Endothelial cell of umbilical vein (primary cell): Measurements from ENCODE around the gene DDA1. TPM values are rescaled to one million over a fixed set of nuclear protein-coding genes. Genes with fewer than 3 reads are reported as not detected.

Experiments used
- BruUV-seq: library from RNA; stranded (reverse); fragments of 400-500 nt; replicated peaks from 2 replicates; lab custom pipeline; 2021; lab: Mats Ljungman, UMichigan
- CTCF ChIA-PET: fragments of 300-600, 350-600 bp; sonication (Branson Sonifier 250); formaldehyde crosslinking; loops from one replicate; lab custom pipeline; 2021; ENCODE audit warnings: antibody characterized with exemption, inconsistent platforms; lab: Charles Lee
- POLR2A ChIA-PET: fragments of 300-600, 350-600 bp; sonication (Branson Sonifier 250); formaldehyde crosslinking; loops from one replicate; lab custom pipeline; 2021; ENCODE audit warnings: antibody characterized with exemption, inconsistent platforms; lab: Charles Lee
- DNase-seq: peaks from one replicate; pipeline ENCODE4 v3.0.0-alpha.2; 2011; ENCODE audit warnings: low read depth, low spot score
- FAIRE-seq: peaks from 2 replicates; lab custom pipeline; 2011; peaks lifted over from hg19 to GRCh38; lab: Jason Lieb, UNC
- H2AFZ ChIP-seq: 2 replicates; pipeline ENCODE4 v1.6.0; 2012; ENCODE audit warnings: low read depth, low read length, control low read depth, inconsistent platforms
- H3K27ac ChIP-seq: 2 replicates; pipeline ENCODE4 v1.5.1; 2011; ENCODE audit warnings: low read depth, mild to moderate bottlenecking, control low read depth, low read length, moderate library complexity; ENCODE audit not compliant: insufficient read depth
- H3K27me3 ChIP-seq, 2 experiments: 2 replicates each; pipeline versions ENCODE4 v1.6.0 to v1.6.1; 2011; ENCODE audit warnings: low read length in 2 of 2, mixed read lengths in 1 of 2; ENCODE audit not compliant: control insufficient read depth in 2 of 2, insufficient read depth in 2 of 2
- H3K36me3 ChIP-seq, 2 experiments: 2 replicates in 1 of 2; 3 replicates in 1 of 2; pipeline ENCODE4 v1.5.1; 2011; ENCODE audit warnings: low read length in 2 of 2, mild to moderate bottlenecking in 1 of 2, moderate library complexity in 1 of 2; ENCODE audit not compliant: control insufficient read depth in 2 of 2, insufficient read depth in 2 of 2; ENCODE audit errors: extremely low read depth in 1 of 2
- H3K4me1 ChIP-seq: 3 replicates; pipeline ENCODE4 v1.5.1; 2011; ENCODE audit warnings: mild to moderate bottlenecking, low read length; ENCODE audit not compliant: control insufficient read depth, insufficient read depth; ENCODE audit errors: extremely low read depth
- H3K4me2 ChIP-seq: 2 replicates; pipeline ENCODE4 v1.6.1; 2011; ENCODE audit warnings: low read length, control low read depth, mixed read lengths; ENCODE audit not compliant: insufficient read depth
- H3K4me3 ChIP-seq, 3 experiments: fragments of 200-600 bp in 1 of 3; sonication (generic), shearing (Covaris generic) in 1 of 3; replicated peaks in 1 of 3; 2 replicates each; pipeline ENCODE4 v1.5.1; 2011 to 2016; ENCODE audit warnings: control low read depth in 3 of 3, low read length in 3 of 3, mild to moderate bottlenecking in 2 of 3, inconsistent platforms in 1 of 3, low read depth in 1 of 3, moderate library complexity in 1 of 3; ENCODE audit not compliant: insufficient read depth in 1 of 3
- H3K79me2 ChIP-seq: 2 replicates; pipeline ENCODE4 v1.6.0; 2012; ENCODE audit warnings: low read length, inconsistent platforms; ENCODE audit not compliant: control insufficient read depth, insufficient read depth
- H3K9ac ChIP-seq: replicated peaks from 2 replicates; pipeline ENCODE3; 2011; ENCODE audit warnings: low read length, control low read depth; ENCODE audit not compliant: insufficient read depth; ENCODE audit errors: extremely low read depth
- H3K9me1 ChIP-seq: replicated peaks from 3 replicates; pipeline ENCODE4 v1.6.0; 2011; ENCODE audit warnings: mild to moderate bottlenecking, low read length; ENCODE audit not compliant: control insufficient read depth, insufficient read depth; ENCODE audit errors: extremely low read depth
- H3K9me3 ChIP-seq: replicated peaks from 2 replicates; pipeline ENCODE4 v1.5.1; 2012; ENCODE audit warnings: low read length, inconsistent platforms; ENCODE audit not compliant: control insufficient read depth, insufficient read depth
- H4K20me1 ChIP-seq: replicated peaks from 2 replicates; pipeline ENCODE3; 2011; ENCODE audit warnings: mild to moderate bottlenecking, low read length; ENCODE audit not compliant: control insufficient read depth, insufficient read depth; ENCODE audit errors: extremely low read depth
- CTCF ChIP-seq, 2 donors: IDR thresholded peaks; 1 replicate in 1 of 2; 2 replicates in 1 of 2; pipeline ENCODE4 v1.5.1; 2011; ENCODE audit warnings: low read length in 2 of 2, mild to moderate bottlenecking in 2 of 2, moderate library complexity in 2 of 2, control low read depth in 1 of 2, inconsistent platforms in 1 of 2, low read depth in 1 of 2; ENCODE audit not compliant: insufficient read depth in 1 of 2; ENCODE audit errors: extremely low read depth in 1 of 2
- EZH2 ChIP-seq: IDR thresholded peaks from 2 replicates; pipeline ENCODE4 v1.6.1; 2012; ENCODE audit warnings: borderline replicate concordance, low read depth, mild to moderate bottlenecking, moderate library complexity, low read length, inconsistent platforms; ENCODE audit not compliant: severe bottlenecking
- FOS ChIP-seq: IDR thresholded peaks from 2 replicates; pipeline ENCODE4 v1.6.1; 2011; ENCODE audit warnings: mild to moderate bottlenecking, low read length, moderate library complexity, borderline replicate concordance; ENCODE audit not compliant: insufficient read depth
- JUN ChIP-seq: IDR thresholded peaks from 2 replicates; pipeline ENCODE4 v1.6.1; 2011; ENCODE audit warnings: borderline replicate concordance, low read depth; ENCODE audit not compliant: insufficient read length, insufficient read depth
- MAX ChIP-seq: IDR thresholded peaks from 2 replicates; pipeline ENCODE4 v1.6.1; 2011; ENCODE audit not compliant: insufficient read depth, insufficient read length
- MYC ChIP-seq: IDR thresholded peaks from one replicate; pipeline ENCODE4 v1.6.1; 2011; ENCODE audit warnings: mild to moderate bottlenecking, low read depth, low read length
- POLR2A ChIP-seq: IDR thresholded peaks from 2 replicates; pipeline ENCODE4 v1.6.1; 2012; ENCODE audit warnings: low read depth, mild to moderate bottlenecking, control low read depth, low read length
- POLR2AphosphoS5 ChIP-seq: IDR thresholded peaks from 2 replicates; pipeline ENCODE4 v1.6.1; 2012; ENCODE audit warnings: low read depth, mild to moderate bottlenecking, control low read depth, low read length, moderate library complexity; ENCODE audit not compliant: insufficient read depth
- dilution Hi-C: fragments of 300-500 bp; cut with MboI; formaldehyde crosslinking; loops from one replicate; pipeline ENCODE4 v1.15.0; 2019; ENCODE audit warnings: low sequenced_read_pairs; ENCODE audit not compliant: extremely low pct_ligation_motif_present
- intact Hi-C: fragments of 100-400 bp; cut with micrococcal nuclease; formaldehyde crosslinking; loops from one replicate; pipeline ENCODE4 v1.10.0; 2022
- polyA plus RNA-seq, 4 experiments: library from polyadenylated mRNA; depleted of rRNA in 3 of 4; stranded (reverse) in 3 of 4; unstranded in 1 of 4; fragments of >200 nt; gene quantifications; 2 replicates each; pipeline versions ENCODE4 v1.2.1 to v1.2.3, GENCODE V29; 2011 to 2012; ENCODE audit warnings: missing spikeins in 1 of 4
- total RNA-seq: library from RNA; stranded (reverse); gene quantifications from 2 replicates; pipeline ENCODE4 v1.2.3, GENCODE V29; 2021

DDA1 gene
- total and polyA plus RNA-seq, 2 donors (not counting 3 experiments of a cell fraction or from before 2014, with no cell fraction given), result 52.9 to 64.7 TPM

GRCh38 chr19:17340302-17340870 lies 31.0 kb downstream of the DDA1 start:
- peaks cover 10% of the 10 kb centered on the region for H3K4me1 ChIP-seq
- CTCF ChIA-PET, result interaction anchor here (3.8 kb wide), 1 partner anchor 46 kb away, joined by 18 read pairs; no protein-coding TSS in a partner anchor

GRCh38 chr19:17340871-17341357 lies 31.6 kb downstream of the DDA1 start:
- H3K9ac ChIP-seq, result no peak overlapping the region
- no peaks in the 10 kb centered on the region for H3K27me3 ChIP-seq
- FAIRE-seq (no peak), DNase-seq (no peak)
- ChIA-PET POLR2A (no interaction called here), CTCF (interaction anchor here (3.8 kb wide), 1 partner anchor 45 kb away, joined by 18 read pairs; no protein-coding TSS in a partner anchor)
- no peak overlapping the region for H2AFZ ChIP-seq
- H3K27ac ChIP-seq, result no peak overlapping the region
- no TSS peak for BruUV-seq
- H3K4me3 ChIP-seq, result no peak overlapping the region
- intact Hi-C loops (no loop called here), dilution Hi-C loops (no loop called here)
- TF ChIP-seq EZH2, result no peak
- TF ChIP-seq MYC, result no peak
- TF ChIP-seq JUN, result no peak
- TF ChIP-seq MAX, result no peak
- TF ChIP-seq FOS, result no peak
- no peak for TF ChIP-seq POLR2A
- no peak for TF ChIP-seq POLR2AphosphoS5
- no peak for TF ChIP-seq CTCF (IDR thresholded peaks at IDR 0.05; ENCODE audit: extremely low read depth in 1 of 2, insufficient read depth in 1 of 2, low read depth in 1 of 2, low read length in 2 of 2)
- H3K4me1 ChIP-seq, result peaks cover 10% of the 10 kb centered on the region
- H3K4me2 ChIP-seq, result no peak overlapping the region
- H4K20me1 ChIP-seq, result no peaks in the 10 kb centered on the region
- no peaks in the 10 kb centered on the region for H3K36me3 ChIP-seq
- peaks cover 4% of the 10 kb centered on the region for H3K79me2 ChIP-seq
- no peaks in the 10 kb centered on the region for H3K9me1 ChIP-seq
- H3K9me3 ChIP-seq, result no peaks in the 10 kb centered on the region

More at GRCh38 chr19:17340302-17340870, 31.0 kb downstream of the DDA1 start:
- no peak for FAIRE-seq
- Histone ChIP-seq H3K9me3 (no peaks in the 10 kb centered on the region), H3K9ac (no peak overlapping the region), H2AFZ (no peak overlapping the region), H3K4me3 (no peak overlapping the region), H3K4me2 (no peak overlapping the region), H3K9me1 (no peaks in the 10 kb centered on the region), H3K27me3 (no peaks in the 10 kb centered on the region), H3K27ac (no peak overlapping the region), H3K79me2 (peaks cover 4% of the 10 kb centered on the region), H4K20me1 (no peaks in the 10 kb centered on the region), H3K36me3 (no peaks in the 10 kb centered on the region)
- DNase-seq, result no peak
- dilution Hi-C loops (no loop called here), intact Hi-C loops (no loop called here)
- TF ChIP-seq JUN, result no peak
- POLR2A ChIA-PET, result no interaction called here
- no TSS peak for BruUV-seq
